GM12873 (cell line): ENCODE measurements around the gene TMEM131.

ENCODE experiments used
- TF ChIP-seq, protein P1 (sequence below): IDR thresholded peaks from 2 replicates; pipeline ENCODE4 v1.5.1; 2012; ENCODE audit warnings: low read depth, mild to moderate bottlenecking, moderate library complexity, low read length, control low read depth; ENCODE audit not compliant: insufficient read depth; ENCODE audit errors: missing control alignments

The TMEM131 gene

DNA sequence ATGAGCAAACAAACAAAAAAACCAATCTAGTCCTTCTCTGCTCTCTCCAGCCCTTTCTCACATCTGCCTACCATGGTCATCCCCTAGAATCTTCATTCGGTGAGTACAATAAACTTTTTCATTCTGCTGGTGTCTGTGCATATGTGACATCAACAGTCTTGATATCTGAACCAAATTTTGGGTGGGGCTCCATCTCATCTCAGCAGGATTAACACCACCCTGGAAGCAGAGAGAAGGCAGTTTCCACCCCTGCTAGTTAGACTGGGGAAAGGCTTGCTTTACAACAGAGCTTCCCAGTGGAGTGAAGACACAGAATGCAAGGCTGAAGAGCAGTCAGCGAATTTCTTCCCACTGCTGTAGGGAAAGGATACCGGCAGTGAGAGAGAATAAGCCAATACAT lies 116.9 kb downstream of the TMEM131 start:
- TF ChIP-seq, protein P1, sequence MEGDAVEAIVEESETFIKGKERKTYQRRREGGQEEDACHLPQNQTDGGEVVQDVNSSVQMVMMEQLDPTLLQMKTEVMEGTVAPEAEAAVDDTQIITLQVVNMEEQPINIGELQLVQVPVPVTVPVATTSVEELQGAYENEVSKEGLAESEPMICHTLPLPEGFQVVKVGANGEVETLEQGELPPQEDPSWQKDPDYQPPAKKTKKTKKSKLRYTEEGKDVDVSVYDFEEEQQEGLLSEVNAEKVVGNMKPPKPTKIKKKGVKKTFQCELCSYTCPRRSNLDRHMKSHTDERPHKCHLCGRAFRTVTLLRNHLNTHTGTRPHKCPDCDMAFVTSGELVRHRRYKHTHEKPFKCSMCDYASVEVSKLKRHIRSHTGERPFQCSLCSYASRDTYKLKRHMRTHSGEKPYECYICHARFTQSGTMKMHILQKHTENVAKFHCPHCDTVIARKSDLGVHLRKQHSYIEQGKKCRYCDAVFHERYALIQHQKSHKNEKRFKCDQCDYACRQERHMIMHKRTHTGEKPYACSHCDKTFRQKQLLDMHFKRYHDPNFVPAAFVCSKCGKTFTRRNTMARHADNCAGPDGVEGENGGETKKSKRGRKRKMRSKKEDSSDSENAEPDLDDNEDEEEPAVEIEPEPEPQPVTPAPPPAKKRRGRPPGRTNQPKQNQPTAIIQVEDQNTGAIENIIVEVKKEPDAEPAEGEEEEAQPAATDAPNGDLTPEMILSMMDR: no peak

DNA sequence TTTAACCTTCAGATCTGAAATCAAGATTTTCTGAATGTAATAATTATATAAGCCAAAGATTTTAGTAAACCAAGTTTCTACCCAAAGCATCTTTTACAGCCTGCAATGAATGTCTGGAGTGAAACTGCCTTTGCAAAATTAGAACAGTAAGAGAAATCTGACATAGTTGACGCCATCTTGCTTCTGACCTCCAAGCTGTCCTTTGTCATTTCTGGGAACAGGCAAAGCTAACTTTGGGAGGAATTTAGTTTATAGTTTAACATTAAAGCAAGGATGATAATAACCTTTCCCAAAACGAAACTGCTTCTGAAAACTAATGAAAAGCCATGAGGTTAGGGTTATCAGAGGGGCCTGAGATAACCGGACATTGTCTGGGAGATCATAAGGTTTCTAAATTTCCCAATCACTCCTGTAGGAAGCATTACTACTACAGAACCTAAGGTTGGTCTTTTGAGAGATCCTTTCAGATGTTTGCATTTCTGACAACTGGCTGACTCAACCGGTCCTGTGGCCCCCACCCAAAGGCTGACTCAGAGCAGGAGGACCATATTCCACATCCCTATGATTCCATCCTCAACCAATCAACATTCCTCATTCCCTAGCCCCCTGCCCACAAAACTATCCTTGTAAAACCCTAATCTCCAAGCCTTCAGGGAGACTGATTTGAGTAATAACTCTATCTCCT lies 124.5 kb downstream of the TMEM131 start:
- TF ChIP-seq, protein P1: no peak

DNA sequence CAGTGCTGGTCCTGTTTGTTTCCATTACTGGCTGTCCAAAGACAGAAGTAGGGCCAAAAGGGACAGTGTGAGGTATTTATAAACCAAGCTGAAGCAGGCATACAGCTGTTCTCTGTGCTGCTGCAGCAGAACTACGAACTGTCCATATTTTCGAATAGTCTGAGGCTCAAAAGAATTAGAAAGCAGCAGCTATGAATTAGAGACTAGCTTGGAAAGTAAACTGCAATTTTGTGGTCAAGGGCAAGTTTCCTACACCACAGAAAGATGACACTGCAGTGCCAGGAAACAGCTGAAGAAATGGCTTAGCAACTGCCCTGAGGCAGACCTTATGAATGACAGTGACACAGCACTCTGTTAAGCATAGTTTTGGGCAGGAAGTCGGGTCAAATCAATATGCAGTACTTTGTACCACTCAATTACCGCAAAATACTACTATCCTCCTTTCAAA lies 125.3 kb downstream of the TMEM131 start:
- TF ChIP-seq, protein P1: peak; percentile 23

DNA sequence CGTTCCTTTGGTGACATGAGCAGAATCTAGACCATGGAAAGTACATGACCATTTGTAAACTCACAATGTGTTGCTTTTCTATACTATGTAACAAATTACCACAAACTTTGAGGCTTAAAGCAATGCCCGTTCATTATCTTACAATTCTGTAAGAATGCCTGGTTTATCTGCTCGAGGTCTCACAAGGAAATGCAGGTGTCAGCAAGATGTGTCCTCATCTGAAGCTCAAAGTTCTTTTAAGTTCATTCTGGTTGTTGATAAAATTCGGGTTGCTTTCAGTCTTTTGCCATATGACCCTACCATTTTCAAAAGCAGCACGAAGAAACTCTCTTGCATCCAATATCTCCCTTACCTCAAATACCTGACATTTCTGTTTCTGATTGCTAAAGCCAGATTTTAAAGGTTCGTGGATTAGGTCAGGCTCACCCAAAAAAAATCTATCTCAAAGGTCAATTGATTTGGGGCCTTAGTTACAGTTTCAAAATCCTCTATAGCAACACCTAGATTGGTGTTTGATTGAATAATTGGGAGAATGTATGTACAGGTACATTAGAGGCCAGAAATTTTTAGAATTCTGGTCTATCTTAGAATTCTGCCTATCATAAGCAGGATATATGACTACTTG lies 125.9 kb downstream of the TMEM131 start:
- TF ChIP-seq, protein P1: no peak

DNA sequence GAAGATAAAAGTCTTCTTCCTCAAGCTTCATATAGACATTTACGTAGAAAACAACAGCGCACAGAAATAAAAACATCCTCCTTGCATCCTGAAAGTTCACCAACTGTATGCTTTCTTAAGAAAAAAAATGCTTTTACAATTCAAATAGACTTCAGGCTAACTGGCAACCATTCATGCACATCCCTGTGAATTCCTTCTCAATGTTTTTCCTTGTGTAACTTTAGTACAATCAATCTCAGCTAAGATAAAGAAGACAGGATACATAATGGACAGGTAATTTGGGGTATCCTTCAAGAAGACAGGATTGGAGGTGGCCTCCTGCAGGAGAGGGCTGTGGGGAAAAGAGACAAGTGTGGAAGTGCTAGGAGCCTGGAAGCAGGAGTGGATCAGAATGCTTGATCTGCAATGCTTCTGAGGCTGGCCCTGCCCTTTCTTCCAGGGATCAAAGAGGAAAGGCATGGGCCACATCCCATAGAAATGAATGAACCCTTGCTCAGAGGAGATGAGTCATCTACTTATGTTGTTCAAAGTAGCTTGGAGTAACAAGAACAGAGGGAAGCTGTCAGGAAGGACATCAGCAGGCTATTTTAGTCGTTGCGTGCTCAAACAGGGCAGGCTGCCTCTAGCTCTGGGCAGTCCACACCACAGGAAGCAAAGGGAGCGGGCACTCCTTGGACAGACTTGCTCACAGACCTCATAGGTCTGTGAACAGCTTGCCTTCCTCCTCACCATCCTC lies 126.6 kb downstream of the TMEM131 start:
- TF ChIP-seq, protein P1: no peak

DNA sequence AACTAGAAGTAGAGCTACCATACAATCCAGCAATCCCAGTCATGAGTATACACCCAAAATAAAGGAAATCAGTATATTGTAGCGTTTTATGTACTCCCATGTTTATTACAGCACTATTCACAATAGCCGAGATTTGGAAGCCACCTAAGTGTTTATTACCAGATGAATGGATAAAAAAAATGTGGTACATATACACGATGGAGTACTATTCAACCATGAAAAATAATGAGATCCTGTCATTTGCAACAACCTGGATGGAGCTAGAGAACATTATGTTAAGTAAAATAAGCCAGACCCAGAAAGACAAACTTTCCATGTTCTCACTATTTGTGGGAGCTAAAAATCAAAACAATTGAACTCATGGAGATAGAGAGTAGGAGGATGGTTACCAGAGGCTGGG lies 131.9 kb downstream of the TMEM131 start:
- TF ChIP-seq, protein P1: no peak

DNA sequence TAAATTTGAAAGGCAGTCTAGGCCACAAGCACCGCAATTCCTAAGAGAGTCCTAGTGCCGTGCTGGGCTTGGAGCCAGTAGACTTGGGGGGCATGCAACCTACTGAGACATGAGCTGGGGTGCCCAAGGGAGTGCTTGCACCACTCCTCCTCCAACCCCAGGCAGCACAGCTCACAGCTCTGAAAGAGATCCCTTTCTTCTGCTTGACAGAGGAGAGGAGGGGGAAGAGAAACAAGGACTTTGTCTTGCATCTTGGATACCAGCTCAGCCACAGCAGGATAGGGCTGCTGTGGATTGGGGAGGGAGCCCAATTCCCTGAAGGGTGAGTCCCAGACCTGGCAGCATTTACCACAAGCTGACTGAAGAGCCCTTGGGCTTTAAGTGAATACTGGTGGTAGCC lies 134.6 kb downstream of the TMEM131 start:
- TF ChIP-seq, protein P1: no peak
